Thoracic aorta (tissue), 2 donors: ENCODE data around the gene AKAP6. TPM values are rescaled to one million over a fixed set of nuclear protein-coding genes. Genes with fewer than 3 reads are reported as not detected.

Source experiments
- ATAC-seq: fragments of 150-250 bp; one replicate; pipeline ENCODE4 v1.8.0; 2017; ENCODE audit warnings: low read depth; ENCODE audit not compliant: insufficient number of reproducible peaks, low FRiP score
- DNase-seq: peaks from one replicate; pipeline ENCODE4 v3.0.0-alpha.2; 2020; ENCODE audit warnings: low spot score
- H3K27ac ChIP-seq, 2 donors: fragments of 200-600 bp; sonication (generic); 1 replicate in 1 of 2; 2 replicates in 1 of 2; pipeline ENCODE4 v1.5.1; 2016; ENCODE audit warnings: mild to moderate bottlenecking in 2 of 2, moderate library complexity in 2 of 2
- H3K27me3 ChIP-seq: fragments of 200-600 bp; sonication (generic); replicated peaks from 2 replicates; pipeline ENCODE4 v1.6.0; 2016; ENCODE audit warnings: mild to moderate bottlenecking; ENCODE audit not compliant: insufficient read depth
- H3K36me3 ChIP-seq: fragments of 200-600 bp; sonication (generic); one replicate; pipeline ENCODE4 v1.5.1; 2016
- H3K4me1 ChIP-seq, 2 donors: fragments of 200-600 bp; sonication (generic); 1 replicate in 1 of 2; 2 replicates in 1 of 2; pipeline versions ENCODE4 v1.5.1 to v1.6.0; 2016; ENCODE audit warnings: low read depth in 2 of 2, mild to moderate bottlenecking in 1 of 2; ENCODE audit not compliant: control insufficient read depth in 1 of 2
- H3K4me3 ChIP-seq: fragments of 200-600 bp; sonication (generic); 2 replicates; pipeline ENCODE4 v1.5.1; 2016; ENCODE audit warnings: mild to moderate bottlenecking
- H3K9me3 ChIP-seq: fragments of 200-600 bp; sonication (generic); 2 replicates; pipeline ENCODE4 v1.5.1; 2016
- total RNA-seq, 2 donors: library from RNA; depleted of rRNA; stranded (reverse); fragments of >200 nt; gene quantifications; one replicate each; pipeline versions ENCODE4 v1.1.0 to v1.2.3, GENCODE V29; 2016
- TF ChIP-seq, protein P1 (sequence below): fragments of 200-600 bp; sonication (generic); IDR thresholded peaks from one replicate; pipeline ENCODE4 v1.5.1; 2019; ENCODE audit warnings: antibody characterized with exemption

The AKAP6 gene
- total RNA-seq, 2 donors from 2014 or later = 78.9 to 104 TPM

GRCh38 chr14:32428875-32429274, 99.8 kb downstream of the AKAP6 start:
- peaks cover 0 to 25% of the 10 kb centered on the region in 2 donors for H3K4me1 ChIP-seq
- TF ChIP-seq, protein P1, sequence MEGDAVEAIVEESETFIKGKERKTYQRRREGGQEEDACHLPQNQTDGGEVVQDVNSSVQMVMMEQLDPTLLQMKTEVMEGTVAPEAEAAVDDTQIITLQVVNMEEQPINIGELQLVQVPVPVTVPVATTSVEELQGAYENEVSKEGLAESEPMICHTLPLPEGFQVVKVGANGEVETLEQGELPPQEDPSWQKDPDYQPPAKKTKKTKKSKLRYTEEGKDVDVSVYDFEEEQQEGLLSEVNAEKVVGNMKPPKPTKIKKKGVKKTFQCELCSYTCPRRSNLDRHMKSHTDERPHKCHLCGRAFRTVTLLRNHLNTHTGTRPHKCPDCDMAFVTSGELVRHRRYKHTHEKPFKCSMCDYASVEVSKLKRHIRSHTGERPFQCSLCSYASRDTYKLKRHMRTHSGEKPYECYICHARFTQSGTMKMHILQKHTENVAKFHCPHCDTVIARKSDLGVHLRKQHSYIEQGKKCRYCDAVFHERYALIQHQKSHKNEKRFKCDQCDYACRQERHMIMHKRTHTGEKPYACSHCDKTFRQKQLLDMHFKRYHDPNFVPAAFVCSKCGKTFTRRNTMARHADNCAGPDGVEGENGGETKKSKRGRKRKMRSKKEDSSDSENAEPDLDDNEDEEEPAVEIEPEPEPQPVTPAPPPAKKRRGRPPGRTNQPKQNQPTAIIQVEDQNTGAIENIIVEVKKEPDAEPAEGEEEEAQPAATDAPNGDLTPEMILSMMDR = no peak
- no peaks in the 10 kb centered on the region for H3K27me3 ChIP-seq
- DNase-seq = no peak
- H3K9me3 ChIP-seq = no peaks in the 10 kb centered on the region
- no peak overlapping the region for H3K4me3 ChIP-seq
- ATAC-seq = no peak
- no peaks in the 10 kb centered on the region for H3K36me3 ChIP-seq
- H3K27ac ChIP-seq = no peak overlapping the region

DNA sequence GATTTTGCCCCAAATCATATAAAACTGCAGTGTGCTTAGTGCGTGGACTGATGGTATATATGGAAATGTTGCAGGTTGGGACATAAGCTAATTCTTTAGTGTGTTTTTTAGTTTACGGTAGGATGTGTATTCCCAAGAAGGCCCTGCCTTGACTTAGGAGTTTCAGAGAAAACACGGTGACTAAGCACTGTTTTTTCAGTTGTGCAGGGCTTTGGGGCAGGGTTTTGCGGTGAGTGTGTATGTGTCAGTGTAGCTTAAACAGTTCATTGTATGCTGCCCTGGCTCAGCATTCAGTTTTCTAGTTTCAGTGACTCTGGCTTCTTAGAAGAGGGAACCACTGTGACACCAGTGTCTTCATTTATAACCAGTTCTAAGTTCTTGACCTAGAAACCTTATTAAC, 101.2 kb downstream of the AKAP6 start:
- no peak for ATAC-seq
- no peak overlapping the region for H3K4me3 ChIP-seq
- H3K36me3 ChIP-seq = no peaks in the 10 kb centered on the region
- H3K9me3 ChIP-seq = no peaks in the 10 kb centered on the region
- H3K27ac ChIP-seq = no peak overlapping the region
- H3K27me3 ChIP-seq = no peaks in the 10 kb centered on the region
- TF ChIP-seq, protein P1 = no peak
- no peak for DNase-seq
- peaks cover 0 to 25% of the 10 kb centered on the region in 2 donors for H3K4me1 ChIP-seq

DNA sequence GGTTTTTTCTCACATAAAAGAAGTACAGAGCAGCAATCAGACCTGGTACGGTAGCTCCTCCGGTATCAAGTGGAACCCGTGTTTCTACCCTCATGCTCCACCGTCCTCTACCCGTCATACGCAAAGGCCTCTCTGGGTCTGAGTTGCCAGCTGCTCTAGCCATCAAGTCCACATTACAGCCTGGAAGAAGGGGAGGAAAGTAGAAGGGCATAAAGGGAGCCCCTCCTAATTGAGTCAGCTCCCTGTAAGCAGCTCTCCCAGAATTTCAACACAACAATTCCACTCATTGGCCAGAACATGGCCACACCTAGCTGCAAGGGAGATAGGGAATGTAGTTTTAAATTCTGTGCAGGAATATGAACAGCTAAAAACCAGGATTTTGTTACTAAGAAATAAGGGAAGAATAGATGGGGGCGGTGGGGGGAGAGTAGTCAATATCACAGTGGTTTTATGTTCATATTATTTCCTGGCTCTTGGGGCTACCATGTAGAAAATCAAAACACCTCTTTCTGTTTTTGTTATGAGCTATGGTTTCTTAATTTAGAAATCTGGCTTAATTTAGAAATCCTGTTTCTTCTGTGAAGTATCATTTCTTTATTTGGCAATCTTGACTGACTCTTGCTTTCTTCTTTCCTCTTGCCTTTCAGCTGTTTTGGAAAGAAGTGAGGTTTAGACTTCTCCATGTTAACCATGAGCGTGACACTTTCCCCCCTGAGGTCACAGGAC, 103.9 kb downstream of the AKAP6 start:
- Histone ChIP-seq H3K27ac (peak overlapping the region; percentile 87 to 96), H3K4me1 (peaks cover 4 to 33% of the 10 kb centered on the region in 2 donors), H3K4me3 (peak overlapping the region; percentile 74), H3K27me3 (no peaks in the 10 kb centered on the region), H3K36me3 (no peaks in the 10 kb centered on the region), H3K9me3 (no peaks in the 10 kb centered on the region)
- TF ChIP-seq, protein P1 = no peak
- DNase-seq (no peak), ATAC-seq (peak; percentile 89)

- no peak for DNase-seq
- Histone ChIP-seq H3K27ac (peak overlapping the region; percentile 87 to 96), H3K4me3 (peak overlapping the region; percentile 74), H3K27me3 (no peaks in the 10 kb centered on the region), H3K4me1 (peaks cover 7 to 41% of the 10 kb centered on the region in 2 donors), H3K9me3 (no peaks in the 10 kb centered on the region), H3K36me3 (no peaks in the 10 kb centered on the region)
- TF ChIP-seq, protein P1 = no peak
- ATAC-seq = no peak
These were observed 105.1 kb downstream of the AKAP6 start for GRCh38 chr14:32434180-32434579.

GRCh38 chr14:32434880-32435279, 105.8 kb downstream of the AKAP6 start:
- TF ChIP-seq, protein P1 = no peak
- Histone ChIP-seq H3K27ac (peak overlapping the region; percentile 87 to 96), H3K9me3 (no peaks in the 10 kb centered on the region), H3K4me3 (peak overlapping the region; percentile 74), H3K27me3 (no peaks in the 10 kb centered on the region), H3K36me3 (no peaks in the 10 kb centered on the region), H3K4me1 (peaks cover 7 to 42% of the 10 kb centered on the region in 2 donors)
- no peak for ATAC-seq
- DNase-seq = no peak
